ENCODE results near the gene FYN.

- TF ChIP-seq CTCF (IDR thresholded peaks at IDR 0.05): no peak
- no peak for TF ChIP-seq POLR2A (IDR thresholded peaks at IDR 0.05)
Measured at GRCh38 chr6:111699123-111699522, 174.1 kb downstream of the FYN start.
